ENCODE results near the gene PRDM9. TPM values are rescaled to one million over a fixed set of nuclear protein-coding genes. Genes with fewer than 3 reads are reported as not detected.

The PRDM9 gene
- total and polyA plus RNA-seq, 9 of the 15 experiments (the other 6 are each of a cell fraction or from before 2014, with no cell fraction given): 0.03 to 1.2 (median 0.47) TPM

DNA sequence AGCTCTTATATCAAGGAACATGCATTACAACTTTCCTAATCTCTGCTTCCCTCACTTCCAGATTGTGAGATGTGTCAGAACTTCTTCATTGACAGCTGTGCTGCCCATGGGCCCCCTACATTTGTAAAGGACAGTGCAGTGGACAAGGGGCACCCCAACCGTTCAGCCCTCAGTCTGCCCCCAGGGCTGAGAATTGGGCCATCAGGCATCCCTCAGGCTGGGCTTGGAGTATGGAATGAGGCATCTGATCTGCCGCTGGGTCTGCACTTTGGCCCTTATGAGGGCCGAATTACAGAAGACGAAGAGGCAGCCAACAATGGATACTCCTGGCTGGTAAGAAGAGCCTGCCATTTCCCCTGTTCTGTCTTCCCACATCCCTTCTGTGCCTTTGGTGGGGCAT is 15.1 kb downstream of the PRDM9 start:
- Histone ChIP-seq H3K9me3 (replicated peaks; ENCODE audit: control insufficient read depth, insufficient read depth, low read depth, low read length) (no peaks in the 10 kb centered on the region; the same call in 1 of the 2 replicates), H4K20me1 (replicated peaks; ENCODE audit: control insufficient read depth, insufficient read depth, low read length) (no peaks in the 10 kb centered on the region), H3K9me1 (ENCODE audit: control insufficient read depth, insufficient read depth, low read length) (no peaks in the 10 kb centered on the region), H3K9ac (ENCODE audit: insufficient read depth in 1 of 2, low read depth in 2 of 2, low read length in 2 of 2) (no peak overlapping the region), H3K27me3 (ENCODE audit: control insufficient read depth in 2 of 2, insufficient read depth in 2 of 2, low read length in 2 of 2) (no peaks in the 10 kb centered on the region), H3K79me2 (ENCODE audit: control insufficient read depth, insufficient read depth, low read length) (no peaks in the 10 kb centered on the region), H3K4me3 (no peak overlapping the region), H3K4me2 (ENCODE audit: insufficient read depth, low read length) (no peak overlapping the region), H3K4me1 (replicated peaks in 1 of 2; ENCODE audit: control insufficient read depth in 2 of 2, insufficient read depth in 2 of 2, low read length in 2 of 2) (no peaks in the 10 kb centered on the region), H3K27ac (ENCODE audit: extremely low read depth, low read depth, low read length) (no peak overlapping the region), H3K36me3 (ENCODE audit: control insufficient read depth, insufficient read depth, low read length) (no peaks in the 10 kb centered on the region), H2AFZ (ENCODE audit: low read depth, low read length) (no peak overlapping the region)
- DNase-seq (ENCODE audit: extremely low read depth in 1 of 4, low spot score in 3 of 4) (no peak), ATAC-seq (no peak), FAIRE-seq (no peak)
- WGBS (ENCODE audit: insufficient coverage, low coverage, missing lambda C conversion rate): 0% methylated on average over 3 of the region's 4 CpGs
- BruUV-seq (replicated peaks): no TSS peak
- intact Hi-C loops (cut with micrococcal nuclease) (no loop called here), in situ Hi-C loops (cut with MboI) (no loop called here)
- ChIA-PET CTCF (ENCODE audit: low intra/inter-chr PET ratio) (no interaction called here), POLR2A (interaction anchor here (1.0 kb wide), 1 partner anchor 1182 kb away, joined by 4 read pairs; no protein-coding TSS in a partner anchor)
- TF ChIP-seq FOSL1 (tag; conservative IDR thresholded peaks at IDR 0.05): no peak
- no peak for TF ChIP-seq ZSCAN29 (IDR thresholded peaks at IDR 0.05)
- no peak for TF ChIP-seq SIX5 (IDR thresholded peaks at IDR 0.05; ENCODE audit: borderline replicate concordance in 1 of 2, insufficient read depth in 1 of 2, low read depth in 1 of 2, low read length in 2 of 2)
- TF ChIP-seq, protein P1, sequence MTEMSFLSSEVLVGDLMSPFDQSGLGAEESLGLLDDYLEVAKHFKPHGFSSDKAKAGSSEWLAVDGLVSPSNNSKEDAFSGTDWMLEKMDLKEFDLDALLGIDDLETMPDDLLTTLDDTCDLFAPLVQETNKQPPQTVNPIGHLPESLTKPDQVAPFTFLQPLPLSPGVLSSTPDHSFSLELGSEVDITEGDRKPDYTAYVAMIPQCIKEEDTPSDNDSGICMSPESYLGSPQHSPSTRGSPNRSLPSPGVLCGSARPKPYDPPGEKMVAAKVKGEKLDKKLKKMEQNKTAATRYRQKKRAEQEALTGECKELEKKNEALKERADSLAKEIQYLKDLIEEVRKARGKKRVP (CRISPR knock-in tag; IDR thresholded peaks at IDR 0.05): no peak
- no peak for TF ChIP-seq ZNF133 (CRISPR knock-in tag; IDR thresholded peaks at IDR 0.05)
- TF ChIP-seq, protein P2, sequence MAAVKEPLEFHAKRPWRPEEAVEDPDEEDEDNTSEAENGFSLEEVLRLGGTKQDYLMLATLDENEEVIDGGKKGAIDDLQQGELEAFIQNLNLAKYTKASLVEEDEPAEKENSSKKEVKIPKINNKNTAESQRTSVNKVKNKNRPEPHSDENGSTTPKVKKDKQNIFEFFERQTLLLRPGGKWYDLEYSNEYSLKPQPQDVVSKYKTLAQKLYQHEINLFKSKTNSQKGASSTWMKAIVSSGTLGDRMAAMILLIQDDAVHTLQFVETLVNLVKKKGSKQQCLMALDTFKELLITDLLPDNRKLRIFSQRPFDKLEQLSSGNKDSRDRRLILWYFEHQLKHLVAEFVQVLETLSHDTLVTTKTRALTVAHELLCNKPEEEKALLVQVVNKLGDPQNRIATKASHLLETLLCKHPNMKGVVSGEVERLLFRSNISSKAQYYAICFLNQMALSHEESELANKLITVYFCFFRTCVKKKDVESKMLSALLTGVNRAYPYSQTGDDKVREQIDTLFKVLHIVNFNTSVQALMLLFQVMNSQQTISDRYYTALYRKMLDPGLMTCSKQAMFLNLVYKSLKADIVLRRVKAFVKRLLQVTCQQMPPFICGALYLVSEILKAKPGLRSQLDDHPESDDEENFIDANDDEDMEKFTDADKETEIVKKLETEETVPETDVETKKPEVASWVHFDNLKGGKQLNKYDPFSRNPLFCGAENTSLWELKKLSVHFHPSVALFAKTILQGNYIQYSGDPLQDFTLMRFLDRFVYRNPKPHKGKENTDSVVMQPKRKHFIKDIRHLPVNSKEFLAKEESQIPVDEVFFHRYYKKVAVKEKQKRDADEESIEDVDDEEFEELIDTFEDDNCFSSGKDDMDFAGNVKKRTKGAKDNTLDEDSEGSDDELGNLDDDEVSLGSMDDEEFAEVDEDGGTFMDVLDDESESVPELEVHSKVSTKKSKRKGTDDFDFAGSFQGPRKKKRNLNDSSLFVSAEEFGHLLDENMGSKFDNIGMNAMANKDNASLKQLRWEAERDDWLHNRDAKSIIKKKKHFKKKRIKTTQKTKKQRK (IDR thresholded peaks at IDR 0.05; ENCODE audit: borderline replicate concordance, low read depth, low read length): no peak
- TF ChIP-seq, protein P3, sequence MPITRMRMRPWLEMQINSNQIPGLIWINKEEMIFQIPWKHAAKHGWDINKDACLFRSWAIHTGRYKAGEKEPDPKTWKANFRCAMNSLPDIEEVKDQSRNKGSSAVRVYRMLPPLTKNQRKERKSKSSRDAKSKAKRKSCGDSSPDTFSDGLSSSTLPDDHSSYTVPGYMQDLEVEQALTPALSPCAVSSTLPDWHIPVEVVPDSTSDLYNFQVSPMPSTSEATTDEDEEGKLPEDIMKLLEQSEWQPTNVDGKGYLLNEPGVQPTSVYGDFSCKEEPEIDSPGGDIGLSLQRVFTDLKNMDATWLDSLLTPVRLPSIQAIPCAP (CRISPR knock-in tag; IDR thresholded peaks at IDR 0.05; ENCODE audit: borderline replicate concordance): no peak
- TF ChIP-seq, protein P4, sequence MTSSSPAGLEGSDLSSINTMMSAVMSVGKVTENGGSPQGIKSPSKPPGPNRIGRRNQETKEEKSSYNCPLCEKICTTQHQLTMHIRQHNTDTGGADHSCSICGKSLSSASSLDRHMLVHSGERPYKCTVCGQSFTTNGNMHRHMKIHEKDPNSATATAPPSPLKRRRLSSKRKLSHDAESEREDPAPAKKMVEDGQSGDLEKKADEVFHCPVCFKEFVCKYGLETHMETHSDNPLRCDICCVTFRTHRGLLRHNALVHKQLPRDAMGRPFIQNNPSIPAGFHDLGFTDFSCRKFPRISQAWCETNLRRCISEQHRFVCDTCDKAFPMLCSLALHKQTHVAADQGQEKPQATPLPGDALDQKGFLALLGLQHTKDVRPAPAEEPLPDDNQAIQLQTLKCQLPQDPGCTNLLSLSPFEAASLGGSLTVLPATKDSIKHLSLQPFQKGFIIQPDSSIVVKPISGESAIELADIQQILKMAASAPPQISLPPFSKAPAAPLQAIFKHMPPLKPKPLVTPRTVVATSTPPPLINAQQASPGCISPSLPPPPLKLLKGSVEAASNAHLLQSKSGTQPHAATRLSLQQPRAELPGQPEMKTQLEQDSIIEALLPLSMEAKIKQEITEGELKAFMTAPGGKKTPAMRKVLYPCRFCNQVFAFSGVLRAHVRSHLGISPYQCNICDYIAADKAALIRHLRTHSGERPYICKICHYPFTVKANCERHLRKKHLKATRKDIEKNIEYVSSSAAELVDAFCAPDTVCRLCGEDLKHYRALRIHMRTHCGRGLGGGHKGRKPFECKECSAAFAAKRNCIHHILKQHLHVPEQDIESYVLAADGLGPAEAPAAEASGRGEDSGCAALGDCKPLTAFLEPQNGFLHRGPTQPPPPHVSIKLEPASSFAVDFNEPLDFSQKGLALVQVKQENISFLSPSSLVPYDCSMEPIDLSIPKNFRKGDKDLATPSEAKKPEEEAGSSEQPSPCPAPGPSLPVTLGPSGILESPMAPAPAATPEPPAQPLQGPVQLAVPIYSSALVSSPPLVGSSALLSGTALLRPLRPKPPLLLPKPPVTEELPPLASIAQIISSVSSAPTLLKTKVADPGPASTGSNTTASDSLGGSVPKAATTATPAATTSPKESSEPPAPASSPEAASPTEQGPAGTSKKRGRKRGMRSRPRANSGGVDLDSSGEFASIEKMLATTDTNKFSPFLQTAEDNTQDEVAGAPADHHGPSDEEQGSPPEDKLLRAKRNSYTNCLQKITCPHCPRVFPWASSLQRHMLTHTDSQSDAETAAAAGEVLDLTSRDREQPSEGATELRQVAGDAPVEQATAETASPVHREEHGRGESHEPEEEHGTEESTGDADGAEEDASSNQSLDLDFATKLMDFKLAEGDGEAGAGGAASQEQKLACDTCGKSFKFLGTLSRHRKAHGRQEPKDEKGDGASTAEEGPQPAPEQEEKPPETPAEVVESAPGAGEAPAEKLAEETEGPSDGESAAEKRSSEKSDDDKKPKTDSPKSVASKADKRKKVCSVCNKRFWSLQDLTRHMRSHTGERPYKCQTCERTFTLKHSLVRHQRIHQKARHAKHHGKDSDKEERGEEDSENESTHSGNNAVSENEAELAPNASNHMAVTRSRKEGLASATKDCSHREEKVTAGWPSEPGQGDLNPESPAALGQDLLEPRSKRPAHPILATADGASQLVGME (CRISPR knock-in tag; IDR thresholded peaks at IDR 0.05): no peak
- TF ChIP-seq, protein P5, sequence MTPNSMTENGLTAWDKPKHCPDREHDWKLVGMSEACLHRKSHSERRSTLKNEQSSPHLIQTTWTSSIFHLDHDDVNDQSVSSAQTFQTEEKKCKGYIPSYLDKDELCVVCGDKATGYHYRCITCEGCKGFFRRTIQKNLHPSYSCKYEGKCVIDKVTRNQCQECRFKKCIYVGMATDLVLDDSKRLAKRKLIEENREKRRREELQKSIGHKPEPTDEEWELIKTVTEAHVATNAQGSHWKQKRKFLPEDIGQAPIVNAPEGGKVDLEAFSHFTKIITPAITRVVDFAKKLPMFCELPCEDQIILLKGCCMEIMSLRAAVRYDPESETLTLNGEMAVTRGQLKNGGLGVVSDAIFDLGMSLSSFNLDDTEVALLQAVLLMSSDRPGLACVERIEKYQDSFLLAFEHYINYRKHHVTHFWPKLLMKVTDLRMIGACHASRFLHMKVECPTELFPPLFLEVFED (CRISPR knock-in tag; conservative IDR thresholded peaks at IDR 0.05): no peak
- TF ChIP-seq CBX1 (IDR thresholded peaks at IDR 0.05; ENCODE audit: low read depth): no peak
